ELR (cell line): Measurements from ENCODE around the gene TATDN2.
"Not testable (repeated sequence)": the region's sequence is repeated elsewhere in the genome, so short reads cannot be mapped to it uniquely, and the experiment has no call there.

Experiments
- DNase-seq: peaks from one replicate; pipeline ENCODE4 v3.0.0-alpha.2; 2015; ENCODE audit warnings: low read depth

Gene TATDN2

GRCh38 chr3:10290481-10291176 is 42.4 kb downstream of the TATDN2 start:
- DNase-seq = no peak

- DNase-seq = no peak
These were observed 43.4 kb downstream of the TATDN2 start for GRCh38 chr3:10291641-10292040.

GRCh38 chr3:10292505-10293419 is 44.5 kb downstream of the TATDN2 start, which contains the start of gene GHRL:
GHRL (minus strand) TSS chr3:10292947; CDS start chr3:10290180, 2,767 bp downstream.
- DNase-seq = no peak

GRCh38 chr3:10294030-10294586 is 45.8 kb downstream of the TATDN2 start:
- no peak for DNase-seq

GRCh38 chr3:10298064-10298463 is 49.8 kb downstream of the TATDN2 start:
- not testable (repeated sequence) for DNase-seq

- DNase-seq = peak; percentile 15
These were observed 50.9 kb downstream of the TATDN2 start for GRCh38 chr3:10299175-10299574.

- no peak for DNase-seq
These were observed 51.4 kb downstream of the TATDN2 start for GRCh38 chr3:10299679-10300078.

- DNase-seq = no peak
These were observed 51.8 kb downstream of the TATDN2 start for GRCh38 chr3:10300087-10300486.

- DNase-seq = no peak
These were observed 54.8 kb downstream of the TATDN2 start for GRCh38 chr3:10303105-10303504.

GRCh38 chr3:10303785-10304184 is 55.5 kb downstream of the TATDN2 start:
- no peak for DNase-seq

- DNase-seq = no peak
These were observed 56.6 kb downstream of the TATDN2 start for GRCh38 chr3:10304905-10305304.

GRCh38 chr3:10305331-10305902 is 57.2 kb downstream of the TATDN2 start:
- DNase-seq = no peak

- no peak for DNase-seq
These were observed 57.9 kb downstream of the TATDN2 start for GRCh38 chr3:10306156-10306555.

GRCh38 chr3:10308678-10309077 is 60.4 kb downstream of the TATDN2 start:
- no peak for DNase-seq

GRCh38 chr3:10309736-10310135 is 61.5 kb downstream of the TATDN2 start:
- no peak for DNase-seq

- peak; percentile 12 for DNase-seq
These were observed 62.3 kb downstream of the TATDN2 start for GRCh38 chr3:10310578-10310977.

GRCh38 chr3:10311710-10312109 is 63.5 kb downstream of the TATDN2 start:
- DNase-seq = no peak

- no peak for DNase-seq
These were observed 64.1 kb downstream of the TATDN2 start for GRCh38 chr3:10312391-10312790.

GRCh38 chr3:10312861-10313260 is 64.6 kb downstream of the TATDN2 start:
- DNase-seq = no peak

- no peak for DNase-seq
These were observed 66.8 kb downstream of the TATDN2 start for GRCh38 chr3:10315101-10315500.

GRCh38 chr3:10315771-10316344 is 67.6 kb downstream of the TATDN2 start:
- no peak for DNase-seq

- no peak for DNase-seq
These were observed 69.2 kb downstream of the TATDN2 start for GRCh38 chr3:10317311-10317960.
